Measurements from ENCODE around the gene GNG14.
"Not testable (repeated sequence)": the region's sequence is repeated elsewhere in the genome, so short reads cannot be mapped to it uniquely, and the experiment has no call there.

The GNG14 gene

DNA sequence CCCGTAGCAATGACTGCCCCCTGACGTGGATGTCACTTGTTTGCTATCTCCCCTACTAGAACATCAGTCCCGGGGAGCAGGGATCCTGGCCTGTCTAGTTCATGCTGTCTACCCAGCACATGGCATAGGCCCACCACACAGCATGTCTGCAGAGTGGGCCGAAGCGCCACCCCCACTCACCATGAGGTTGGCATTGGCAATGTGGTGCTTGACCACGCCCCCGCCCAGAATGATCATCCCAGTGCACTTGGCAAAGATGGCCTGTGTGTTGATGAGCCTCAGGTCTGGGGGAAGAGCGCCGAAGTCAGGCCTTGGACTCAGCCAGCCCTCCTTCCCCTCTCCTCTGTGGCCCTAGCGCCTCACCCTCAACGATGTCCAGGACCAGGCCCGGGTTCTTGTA is 10.9 kb upstream of the GNG14 start:
- Histone ChIP-seq H3K27ac (no peak overlapping the region), H3K4me3 (IDR thresholded peaks at IDR 0.05; ENCODE audit: insufficient read depth, low read depth, low read length) (no peak overlapping the region), H3K9ac (no peak overlapping the region), H2AFZ (ENCODE audit: low read depth) (no peak overlapping the region), H3K4me1 (ENCODE audit: low read depth, poor library complexity, severe bottlenecking) (peaks cover 6% of the 10 kb centered on the region), H3K27me3 (ENCODE audit: insufficient read depth, low read depth) (no peaks in the 10 kb centered on the region), H3K36me3 (ENCODE audit: insufficient read depth) (no peaks in the 10 kb centered on the region), H3K4me2 (no peak overlapping the region), H3K79me2 (ENCODE audit: insufficient read depth, low read depth) (peaks cover 12% of the 10 kb centered on the region), H4K20me1 (ENCODE audit: insufficient read depth) (no peaks in the 10 kb centered on the region)
- TF ChIP-seq CTCF (conservative IDR thresholded peaks at IDR 0.05; ENCODE audit: low read depth, low read length), result no peak

DNA sequence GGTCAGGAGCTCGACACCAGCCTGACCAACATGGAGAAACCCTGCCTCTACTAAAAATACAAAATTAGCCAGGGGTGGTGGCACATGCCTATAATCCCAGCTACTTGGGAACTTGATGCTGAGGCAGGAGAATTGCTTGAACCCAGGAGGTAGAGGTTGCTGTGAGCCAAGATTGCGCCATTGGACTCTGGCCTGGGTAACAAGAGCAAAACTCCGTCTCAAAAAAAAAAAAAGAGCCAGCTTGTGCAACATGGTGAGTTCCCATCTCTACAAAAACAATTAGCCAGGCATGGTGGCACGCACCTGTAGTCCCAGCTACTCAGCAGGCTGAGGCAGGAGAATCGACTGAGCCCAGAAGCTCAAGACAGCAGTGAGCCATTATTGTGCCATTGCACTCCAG is 9.8 kb upstream of the GNG14 start:
- not testable (repeated sequence) for H2AFZ ChIP-seq (ENCODE audit: low read depth); H3K9ac ChIP-seq; H4K20me1 ChIP-seq (ENCODE audit: insufficient read depth); H3K4me3 ChIP-seq (IDR thresholded peaks at IDR 0.05; ENCODE audit: insufficient read depth, low read depth, low read length); H3K36me3 ChIP-seq (ENCODE audit: insufficient read depth); H3K4me2 ChIP-seq; H3K27ac ChIP-seq; H3K4me1 ChIP-seq (ENCODE audit: low read depth, poor library complexity, severe bottlenecking); H3K27me3 ChIP-seq (ENCODE audit: insufficient read depth, low read depth)
- peaks cover 12% of the 10 kb centered on the region for H3K79me2 ChIP-seq (ENCODE audit: insufficient read depth, low read depth)

GRCh38 chr19:12680034-12680433 is 7.8 kb upstream of the GNG14 start:
- Histone ChIP-seq H3K4me1 (ENCODE audit: low read depth, poor library complexity, severe bottlenecking) (peaks cover 9% of the 10 kb centered on the region), H3K27me3 (ENCODE audit: insufficient read depth, low read depth) (no peaks in the 10 kb centered on the region), H3K79me2 (ENCODE audit: insufficient read depth, low read depth) (peaks cover 12% of the 10 kb centered on the region), H3K9ac (no peak overlapping the region), H3K27ac (no peak overlapping the region), H4K20me1 (ENCODE audit: insufficient read depth) (no peaks in the 10 kb centered on the region), H3K36me3 (ENCODE audit: insufficient read depth) (no peaks in the 10 kb centered on the region), H3K4me3 (IDR thresholded peaks at IDR 0.05; ENCODE audit: insufficient read depth, low read depth, low read length) (no peak overlapping the region), H3K4me2 (peak overlapping the region; percentile 59; the same call in 1 of the 2 replicates), H2AFZ (ENCODE audit: low read depth) (no peak overlapping the region)
- TF ChIP-seq CTCF (conservative IDR thresholded peaks at IDR 0.05; ENCODE audit: low read depth, low read length), result no peak

DNA sequence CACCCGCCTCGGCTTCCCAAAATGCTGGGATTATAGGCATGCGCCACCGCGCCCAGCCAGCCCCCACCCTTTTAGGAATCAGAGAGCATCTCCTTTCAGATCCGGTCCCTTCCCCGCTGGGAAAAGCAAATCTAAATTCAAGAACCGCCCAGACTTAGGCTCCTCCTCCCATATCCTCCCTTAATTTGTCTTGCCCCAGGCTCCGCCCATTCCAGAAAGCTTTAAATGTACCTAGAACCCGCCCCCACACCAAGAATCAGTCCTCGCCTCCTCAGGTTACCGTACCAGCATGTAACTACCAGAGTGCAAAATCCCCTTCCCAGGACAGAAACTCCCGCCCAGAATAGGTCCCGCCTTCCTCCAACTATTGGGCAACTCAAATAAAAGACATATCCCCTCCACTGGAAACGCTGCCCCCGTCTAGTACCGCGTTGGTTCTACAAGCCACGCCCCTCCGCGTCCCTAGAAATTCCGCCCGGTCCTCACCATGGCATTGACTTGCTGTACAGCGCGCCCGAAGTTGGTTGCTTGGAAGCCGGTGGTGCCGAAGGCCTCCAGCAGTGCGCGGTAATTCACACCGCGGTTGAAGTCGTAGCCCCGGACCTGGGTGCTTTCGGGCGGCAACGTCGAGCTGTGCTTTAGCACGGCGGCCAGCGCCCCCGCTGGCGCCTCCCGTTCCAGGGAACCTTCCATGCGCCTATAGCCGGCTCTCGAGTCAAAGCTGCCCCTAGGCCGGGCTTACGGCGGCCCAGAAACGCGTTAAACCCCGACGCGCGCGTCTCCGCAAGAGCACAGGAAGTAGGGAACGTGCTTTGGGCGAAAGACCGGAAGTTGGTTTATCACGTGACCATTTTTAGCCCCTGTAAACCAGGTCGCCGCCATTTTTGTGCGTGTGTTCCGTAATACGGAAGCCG is 6.5 kb upstream of the GNG14 start, which contains the start of gene DHPS:
DHPS (minus strand) TSS at position 807 of the 914 bp plus-strand sequence; CDS start at position 693, 114 bp downstream.
- Histone ChIP-seq H3K27ac (peak within 1 kb of the TSS; percentile 99), H3K79me2 (ENCODE audit: insufficient read depth, low read depth) (peaks cover 12% of the 10 kb centered on the region), H3K36me3 (ENCODE audit: insufficient read depth) (no peaks in the 10 kb centered on the region), H3K4me2 (peak within 1 kb of the TSS; percentile 59), H4K20me1 (ENCODE audit: insufficient read depth) (no peaks in the 10 kb centered on the region), H3K27me3 (ENCODE audit: insufficient read depth, low read depth) (no peaks in the 10 kb centered on the region), H2AFZ (ENCODE audit: low read depth) (peak within 1 kb of the TSS; percentile 86), H3K4me1 (ENCODE audit: low read depth, poor library complexity, severe bottlenecking) (peaks cover 9% of the 10 kb centered on the region), H3K9ac (peak within 1 kb of the TSS; percentile 94), H3K4me3 (IDR thresholded peaks at IDR 0.05; ENCODE audit: insufficient read depth, low read depth, low read length) (peak within 1 kb of the TSS; percentile 52)
- no peak for TF ChIP-seq CTCF (conservative IDR thresholded peaks at IDR 0.05; ENCODE audit: low read depth, low read length)

DNA sequence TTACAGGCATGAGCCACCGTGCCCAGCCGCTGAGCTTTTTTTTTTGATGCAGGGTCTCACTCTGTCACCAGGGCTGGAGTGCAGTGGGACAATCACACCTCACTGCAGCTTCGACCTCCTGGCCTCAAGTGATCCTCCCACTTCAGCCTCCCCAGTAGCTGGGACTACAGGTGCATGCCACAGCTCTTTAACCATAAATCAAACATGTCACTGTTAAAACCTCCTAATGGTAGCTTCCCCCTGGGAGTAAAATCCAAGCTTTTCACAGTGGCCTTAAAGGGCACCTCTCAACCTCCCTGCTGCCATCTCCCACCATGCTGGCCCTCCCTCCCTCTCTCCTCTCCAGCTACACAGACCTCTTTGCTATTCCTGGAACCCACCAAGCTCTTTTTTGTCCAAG is 2.0 kb upstream of the GNG14 start:
- Histone ChIP-seq H3K27ac (no peak overlapping the region), H2AFZ (ENCODE audit: low read depth) (no peak overlapping the region), H3K79me2 (ENCODE audit: insufficient read depth, low read depth) (no peaks in the 10 kb centered on the region), H3K36me3 (ENCODE audit: insufficient read depth) (no peaks in the 10 kb centered on the region), H3K4me3 (IDR thresholded peaks at IDR 0.05; ENCODE audit: insufficient read depth, low read depth, low read length) (no peak overlapping the region), H3K9ac (no peak overlapping the region), H3K4me2 (no peak overlapping the region), H3K4me1 (ENCODE audit: low read depth, poor library complexity, severe bottlenecking) (peaks cover 4% of the 10 kb centered on the region), H3K27me3 (ENCODE audit: insufficient read depth, low read depth) (no peaks in the 10 kb centered on the region), H4K20me1 (ENCODE audit: insufficient read depth) (no peaks in the 10 kb centered on the region)
- no peak for TF ChIP-seq CTCF (conservative IDR thresholded peaks at IDR 0.05; ENCODE audit: low read depth, low read length)
